SK-N-SH treated with all-trans-retinoic acid at 6 μM for 48 hours (cell line): ENCODE data around the gene SPATA3.

Experiments
- ESRRG ChIP-seq: fragments of 250-450 bp; sonication (Bioruptor Pico); IDR thresholded peaks from 2 replicates; pipeline ENCODE4 v1.6.1; 2021; ENCODE audit warnings: mild to moderate bottlenecking
- TF ChIP-seq, protein P1 (sequence below): fragments of 250-450 bp; sonication (Bioruptor Pico); IDR thresholded peaks from 2 replicates; pipeline ENCODE4 v1.8.0; 2020; ENCODE audit warnings: mild to moderate bottlenecking, moderate library complexity, borderline replicate concordance

DNA sequence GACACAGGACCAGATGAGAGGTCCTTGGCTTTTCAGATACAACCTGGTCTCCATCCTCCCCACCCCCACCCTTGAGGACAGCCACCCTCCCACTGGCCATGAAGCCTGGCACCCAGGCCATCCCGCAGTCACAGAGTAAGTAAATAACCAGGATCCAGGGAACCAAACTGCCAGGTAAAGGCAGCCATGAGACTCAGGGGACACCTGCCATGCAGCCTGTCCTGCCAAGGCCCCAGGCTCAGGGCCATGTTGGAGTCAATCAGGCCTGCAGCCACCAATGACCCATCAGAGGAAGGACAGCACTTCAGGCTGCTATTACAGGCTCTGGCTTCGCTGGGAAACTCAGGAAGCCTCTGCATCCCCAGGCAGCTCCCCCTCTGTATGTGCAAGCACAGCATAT, 15.6 kb downstream of the SPATA3 start:
- no peak for TF ChIP-seq ESRRG (CRISPR knock-in tag)
- TF ChIP-seq, protein P1, sequence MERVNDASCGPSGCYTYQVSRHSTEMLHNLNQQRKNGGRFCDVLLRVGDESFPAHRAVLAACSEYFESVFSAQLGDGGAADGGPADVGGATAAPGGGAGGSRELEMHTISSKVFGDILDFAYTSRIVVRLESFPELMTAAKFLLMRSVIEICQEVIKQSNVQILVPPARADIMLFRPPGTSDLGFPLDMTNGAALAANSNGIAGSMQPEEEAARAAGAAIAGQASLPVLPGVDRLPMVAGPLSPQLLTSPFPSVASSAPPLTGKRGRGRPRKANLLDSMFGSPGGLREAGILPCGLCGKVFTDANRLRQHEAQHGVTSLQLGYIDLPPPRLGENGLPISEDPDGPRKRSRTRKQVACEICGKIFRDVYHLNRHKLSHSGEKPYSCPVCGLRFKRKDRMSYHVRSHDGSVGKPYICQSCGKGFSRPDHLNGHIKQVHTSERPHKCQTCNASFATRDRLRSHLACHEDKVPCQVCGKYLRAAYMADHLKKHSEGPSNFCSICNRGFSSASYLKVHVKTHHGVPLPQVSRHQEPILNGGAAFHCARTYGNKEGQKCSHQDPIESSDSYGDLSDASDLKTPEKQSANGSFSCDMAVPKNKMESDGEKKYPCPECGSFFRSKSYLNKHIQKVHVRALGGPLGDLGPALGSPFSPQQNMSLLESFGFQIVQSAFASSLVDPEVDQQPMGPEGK (CRISPR knock-in tag), result no peak
